Measurements from ENCODE around the gene MYH7B. TPM values are rescaled to one million over a fixed set of nuclear protein-coding genes. Genes with fewer than 3 reads are reported as not detected.

Gene MYH7B
- polyA plus RNA-seq, 1 experiment: 0.01 TPM

DNA sequence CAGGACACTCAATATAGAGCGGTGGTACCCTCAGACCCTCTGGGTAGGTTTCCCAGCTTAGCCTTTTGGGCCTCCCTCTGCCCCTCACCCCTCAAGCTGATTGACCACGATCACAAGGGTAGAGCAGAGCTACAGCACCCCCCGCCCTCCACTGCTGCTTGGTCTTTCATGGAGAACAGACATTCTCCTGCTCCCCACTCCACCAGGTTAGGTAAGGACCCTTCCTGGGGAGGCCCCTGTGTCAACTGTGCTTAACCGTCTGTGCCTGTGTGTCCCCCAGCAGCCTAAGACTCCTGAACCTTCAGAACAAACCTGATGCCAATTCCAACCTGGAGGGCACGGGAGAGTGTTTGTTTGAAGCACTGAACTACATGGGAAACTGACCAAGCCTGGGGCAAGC lies 11.8 kb downstream of the MYH7B start:
- Histone ChIP-seq H3K4me3 (ENCODE audit: low read depth, low read length) (no peak overlapping the region), H3K36me3 (ENCODE audit: control insufficient read depth, insufficient read depth, low read length) (no peaks in the 10 kb centered on the region), H3K27me3 (ENCODE audit: control insufficient read depth, insufficient read depth, low read length) (peaks cover 3% of the 10 kb centered on the region; the same call in 1 of the 2 replicates)
- ChIA-PET POLR2A (no interaction called here), CTCF (interaction anchor here (1.8 kb wide), 1 partner anchor 11 kb away, joined by 9 read pairs; the partner anchor contains the start of genes GSS and MYH7B)
- TF ChIP-seq, protein P1, sequence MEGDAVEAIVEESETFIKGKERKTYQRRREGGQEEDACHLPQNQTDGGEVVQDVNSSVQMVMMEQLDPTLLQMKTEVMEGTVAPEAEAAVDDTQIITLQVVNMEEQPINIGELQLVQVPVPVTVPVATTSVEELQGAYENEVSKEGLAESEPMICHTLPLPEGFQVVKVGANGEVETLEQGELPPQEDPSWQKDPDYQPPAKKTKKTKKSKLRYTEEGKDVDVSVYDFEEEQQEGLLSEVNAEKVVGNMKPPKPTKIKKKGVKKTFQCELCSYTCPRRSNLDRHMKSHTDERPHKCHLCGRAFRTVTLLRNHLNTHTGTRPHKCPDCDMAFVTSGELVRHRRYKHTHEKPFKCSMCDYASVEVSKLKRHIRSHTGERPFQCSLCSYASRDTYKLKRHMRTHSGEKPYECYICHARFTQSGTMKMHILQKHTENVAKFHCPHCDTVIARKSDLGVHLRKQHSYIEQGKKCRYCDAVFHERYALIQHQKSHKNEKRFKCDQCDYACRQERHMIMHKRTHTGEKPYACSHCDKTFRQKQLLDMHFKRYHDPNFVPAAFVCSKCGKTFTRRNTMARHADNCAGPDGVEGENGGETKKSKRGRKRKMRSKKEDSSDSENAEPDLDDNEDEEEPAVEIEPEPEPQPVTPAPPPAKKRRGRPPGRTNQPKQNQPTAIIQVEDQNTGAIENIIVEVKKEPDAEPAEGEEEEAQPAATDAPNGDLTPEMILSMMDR (IDR thresholded peaks at IDR 0.05; ENCODE audit: insufficient read depth, low read depth, low read length): no peak
- no peak for DNase-seq (ENCODE audit: low read depth)

DNA sequence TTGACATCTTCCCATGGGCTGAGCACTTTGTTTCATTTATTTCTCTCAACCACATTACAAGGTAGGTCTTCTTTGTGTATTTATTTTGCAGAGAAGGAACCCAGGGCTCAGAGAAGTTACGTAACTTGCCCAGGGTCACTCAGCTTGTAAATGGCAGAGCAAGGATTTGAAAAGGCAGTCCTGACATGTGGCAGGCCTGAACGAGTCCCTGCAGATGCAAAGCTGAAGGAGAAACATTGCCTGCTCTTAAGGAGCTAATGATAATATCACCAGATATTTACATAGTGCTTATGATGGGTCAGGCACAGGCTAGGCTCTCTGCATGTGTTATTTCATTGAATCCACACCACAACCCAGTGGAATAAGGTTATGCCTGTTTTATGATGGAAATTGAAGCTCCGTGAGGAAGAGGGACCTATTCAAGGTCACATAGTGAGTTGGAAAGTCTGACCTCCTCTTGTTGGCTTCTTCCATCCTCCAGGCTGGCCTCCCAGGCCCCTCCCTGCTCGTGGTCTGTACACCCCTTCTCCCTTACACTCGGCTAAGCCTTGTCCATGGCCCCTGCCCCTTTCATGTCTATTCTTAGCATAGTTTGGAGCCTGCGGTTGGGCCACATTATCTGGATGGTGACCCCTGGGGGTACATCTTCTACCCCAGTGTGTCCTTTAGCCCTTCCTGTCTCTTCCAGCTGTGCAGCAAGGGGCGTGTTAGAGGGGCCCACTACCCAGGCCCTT lies 12.5 kb downstream of the MYH7B start:
- H3K36me3 ChIP-seq (ENCODE audit: control insufficient read depth, insufficient read depth, low read length): no peaks in the 10 kb centered on the region
- ChIA-PET CTCF (interaction anchor here (0.9 to 1.8 kb wide), 2 partner anchors 12 to 309 kb away, joined by 3 to 9 read pairs; partner anchors contain the start of genes GSS and MYH7B), POLR2A (no interaction called here)
- H3K27me3 ChIP-seq (ENCODE audit: control insufficient read depth, insufficient read depth, low read length): peaks cover 5% of the 10 kb centered on the region; the same call in 1 of the 2 replicates
- DNase-seq (ENCODE audit: low read depth): no peak
- H3K4me3 ChIP-seq (ENCODE audit: low read depth, low read length): no peak overlapping the region
- TF ChIP-seq, protein P1 (IDR thresholded peaks at IDR 0.05; ENCODE audit: insufficient read depth, low read depth, low read length): no peak

DNA sequence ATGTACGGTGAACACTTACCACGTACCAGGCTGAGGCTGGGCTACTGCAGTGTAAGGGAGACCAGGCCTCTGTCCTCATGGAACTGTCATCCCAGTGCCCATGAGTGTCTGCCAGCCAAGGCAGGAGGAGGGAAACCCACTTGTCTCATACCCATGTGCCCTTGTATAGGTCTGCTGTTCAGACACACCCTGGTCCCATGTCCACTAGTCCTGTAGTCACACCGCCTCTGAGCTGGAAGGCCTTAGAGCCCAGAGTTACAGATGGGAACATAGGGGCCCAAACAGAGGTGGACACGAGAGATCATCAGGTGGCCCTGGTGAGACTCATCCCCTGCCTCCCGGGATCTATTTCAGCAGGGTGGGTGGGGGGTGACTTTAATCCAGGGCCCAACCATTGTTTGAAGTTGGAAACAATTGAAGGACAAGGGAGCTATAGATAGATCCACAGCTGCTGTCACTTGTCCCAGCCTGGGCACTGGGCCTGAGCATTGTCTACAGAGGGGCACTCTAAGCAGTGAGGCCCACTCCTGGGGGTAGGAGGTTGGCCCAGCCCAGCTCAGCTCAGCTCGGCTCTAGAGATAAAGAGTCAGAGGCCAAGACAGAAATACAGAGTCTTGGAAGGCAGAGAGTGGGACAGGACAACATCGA lies 14.6 kb downstream of the MYH7B start:
- CTCF ChIA-PET: interaction anchor here (0.7 to 1.3 kb wide), 2 partner anchors 14 to 96 kb away, joined by 3 read pairs; no protein-coding TSS in a partner anchor
- H3K4me3 ChIP-seq (ENCODE audit: low read depth, low read length): no peak overlapping the region
- POLR2A ChIA-PET: no interaction called here
- DNase-seq (ENCODE audit: low read depth): no peak
- H3K36me3 ChIP-seq (ENCODE audit: control insufficient read depth, insufficient read depth, low read length): no peaks in the 10 kb centered on the region
- TF ChIP-seq, protein P1 (IDR thresholded peaks at IDR 0.05; ENCODE audit: insufficient read depth, low read depth, low read length): no peak
- 0 out of 2 replicates have a peak, but pooled peaks cover 5% of the 10 kb centered on the region for H3K27me3 ChIP-seq (ENCODE audit: control insufficient read depth, insufficient read depth, low read length)

DNA sequence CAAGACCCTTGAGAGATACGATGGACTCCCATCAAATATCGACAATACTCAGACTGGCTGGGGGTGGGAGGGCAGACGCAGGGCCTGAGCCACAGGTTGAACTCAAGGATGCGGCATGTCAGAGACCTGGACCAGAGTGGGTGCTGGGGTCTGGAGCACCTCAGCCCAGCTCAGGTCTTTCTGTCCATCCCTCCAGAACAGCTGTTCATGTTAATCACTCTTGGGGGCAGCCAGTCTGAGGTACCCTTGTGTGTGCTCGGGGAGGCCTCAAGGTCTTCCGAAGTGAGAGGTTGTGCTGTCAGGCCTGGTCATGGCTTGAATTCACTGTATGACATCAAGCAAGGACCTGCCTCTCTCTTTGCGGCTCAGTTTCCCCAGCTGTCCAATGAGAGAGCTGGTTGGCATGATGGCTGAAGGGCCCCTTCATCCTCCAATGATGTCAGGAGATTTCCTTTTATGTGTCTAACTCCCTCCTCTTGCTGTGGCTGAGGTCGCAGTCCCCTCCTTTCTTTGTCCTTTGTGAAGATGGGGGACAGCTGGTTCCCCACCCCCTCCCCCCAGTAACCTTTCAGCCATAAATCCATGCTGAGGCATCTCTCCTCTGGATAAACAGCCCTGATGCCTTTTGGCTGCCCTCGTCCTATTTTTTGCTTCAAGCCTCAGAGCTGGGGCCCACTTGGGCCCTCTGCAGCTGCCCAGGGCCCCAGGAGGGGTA lies 15.3 kb downstream of the MYH7B start:
- H3K27me3 ChIP-seq (ENCODE audit: control insufficient read depth, insufficient read depth, low read length): 0 out of 2 replicates have a peak, but pooled peaks cover 5% of the 10 kb centered on the region
- ChIA-PET POLR2A (interaction anchor here (0.6 kb wide), 1 partner anchor 104 kb away, joined by 3 read pairs; no protein-coding TSS in a partner anchor), CTCF (interaction anchor here (0.7 to 1.3 kb wide), 2 partner anchors 97 to 115 kb away, joined by 3 to 6 read pairs; no protein-coding TSS in a partner anchor)
- H3K36me3 ChIP-seq (ENCODE audit: control insufficient read depth, insufficient read depth, low read length): no peaks in the 10 kb centered on the region
- DNase-seq (ENCODE audit: low read depth): no peak
- TF ChIP-seq, protein P1 (IDR thresholded peaks at IDR 0.05; ENCODE audit: insufficient read depth, low read depth, low read length): no peak
- H3K4me3 ChIP-seq (ENCODE audit: low read depth, low read length): no peak overlapping the region
